MM.1S (cell line): ENCODE data around the gene PCDHGA4.

ENCODE experiments used
- EZH2 ChIP-seq: fragments of 300-600 bp; sonication (generic); optimal IDR thresholded peaks from 2 replicates; pipeline ENCODE3; 2017; ENCODE audit warnings: low read depth, mild to moderate bottlenecking, antibody characterized with exemption, low read length, mixed read lengths
- EZH2phosphoT487 ChIP-seq: fragments of 300-600 bp; sonication (generic); IDR thresholded peaks from 2 replicates; pipeline ENCODE4 v1.6.1; 2018; ENCODE audit warnings: antibody characterized with exemption, low read length
- TF ChIP-seq, protein P1 (sequence below): fragments of 300-600 bp; sonication (generic); IDR thresholded peaks from 2 replicates; pipeline ENCODE4 v1.5.1; 2016; ENCODE audit warnings: antibody characterized with exemption, low read length, mixed read lengths

GRCh38 chr5:141320225-141321169 lies 34.3 kb upstream of the PCDHGA4 start, which contains the start of gene TAF7:
- TF ChIP-seq, protein P1, sequence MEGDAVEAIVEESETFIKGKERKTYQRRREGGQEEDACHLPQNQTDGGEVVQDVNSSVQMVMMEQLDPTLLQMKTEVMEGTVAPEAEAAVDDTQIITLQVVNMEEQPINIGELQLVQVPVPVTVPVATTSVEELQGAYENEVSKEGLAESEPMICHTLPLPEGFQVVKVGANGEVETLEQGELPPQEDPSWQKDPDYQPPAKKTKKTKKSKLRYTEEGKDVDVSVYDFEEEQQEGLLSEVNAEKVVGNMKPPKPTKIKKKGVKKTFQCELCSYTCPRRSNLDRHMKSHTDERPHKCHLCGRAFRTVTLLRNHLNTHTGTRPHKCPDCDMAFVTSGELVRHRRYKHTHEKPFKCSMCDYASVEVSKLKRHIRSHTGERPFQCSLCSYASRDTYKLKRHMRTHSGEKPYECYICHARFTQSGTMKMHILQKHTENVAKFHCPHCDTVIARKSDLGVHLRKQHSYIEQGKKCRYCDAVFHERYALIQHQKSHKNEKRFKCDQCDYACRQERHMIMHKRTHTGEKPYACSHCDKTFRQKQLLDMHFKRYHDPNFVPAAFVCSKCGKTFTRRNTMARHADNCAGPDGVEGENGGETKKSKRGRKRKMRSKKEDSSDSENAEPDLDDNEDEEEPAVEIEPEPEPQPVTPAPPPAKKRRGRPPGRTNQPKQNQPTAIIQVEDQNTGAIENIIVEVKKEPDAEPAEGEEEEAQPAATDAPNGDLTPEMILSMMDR: peak; percentile 92
- TF ChIP-seq EZH2 (no peak), EZH2phosphoT487 (no peak)
